Activated CD4-positive, alpha-beta T cell treated with anti-CD3 and anti-CD28 coated beads, Interleukin-2, amount 50 U/mL, for 16 hours (primary cell): ENCODE measurements around the gene LSAMP.

Experiments used
- DNase-seq: peaks from one replicate; pipeline ENCODE4 v3.0.0-alpha.2; 2020

LSAMP gene

GRCh38 chr3:116429479-116430269 lies 15.6 kb downstream of the LSAMP start:
- no peak for DNase-seq

- no peak for DNase-seq
Observed at GRCh38 chr3:116426036-116426435, 19.3 kb downstream of the LSAMP start.

DNA sequence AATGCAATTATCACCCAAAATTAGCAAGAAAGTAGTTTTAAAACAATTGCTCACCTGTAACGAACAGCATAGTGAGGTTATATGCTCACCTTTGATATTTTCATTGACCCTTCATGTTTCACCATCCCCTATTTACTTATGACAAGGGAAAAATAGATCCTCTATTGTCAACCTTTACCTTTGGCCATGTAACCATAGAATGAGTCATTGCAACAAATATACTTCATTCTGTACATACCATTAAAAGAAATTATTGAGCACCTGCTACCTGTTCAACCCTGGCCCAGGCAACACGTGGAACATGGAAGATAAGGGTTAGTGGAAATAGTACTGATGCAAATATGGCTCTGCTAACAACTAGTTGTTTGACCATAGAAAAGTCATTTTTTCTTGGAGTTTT lies 20.2 kb downstream of the LSAMP start:
- no peak for DNase-seq

DNA sequence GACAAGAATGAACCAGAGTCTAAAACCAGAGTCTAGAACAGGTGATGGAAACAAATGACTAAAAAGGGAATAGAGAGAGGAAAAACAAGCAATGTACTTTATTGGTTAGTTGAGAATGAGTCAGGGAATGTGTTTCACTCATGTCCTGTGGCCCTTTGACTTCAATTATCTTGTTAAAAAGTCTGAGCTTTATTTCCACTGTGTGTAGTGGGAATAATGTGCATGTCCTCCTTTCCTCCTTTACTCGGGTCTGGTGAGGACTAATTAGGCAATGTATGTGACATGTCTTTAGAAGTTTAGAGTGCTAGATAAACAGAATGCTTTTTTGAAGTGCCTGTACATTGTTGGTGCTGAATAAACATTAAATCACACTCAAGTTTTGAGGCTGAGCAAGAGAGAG lies 21.3 kb downstream of the LSAMP start:
- no peak for DNase-seq

- DNase-seq: no peak
Observed at GRCh38 chr3:116423374-116423773, 21.9 kb downstream of the LSAMP start.

DNA sequence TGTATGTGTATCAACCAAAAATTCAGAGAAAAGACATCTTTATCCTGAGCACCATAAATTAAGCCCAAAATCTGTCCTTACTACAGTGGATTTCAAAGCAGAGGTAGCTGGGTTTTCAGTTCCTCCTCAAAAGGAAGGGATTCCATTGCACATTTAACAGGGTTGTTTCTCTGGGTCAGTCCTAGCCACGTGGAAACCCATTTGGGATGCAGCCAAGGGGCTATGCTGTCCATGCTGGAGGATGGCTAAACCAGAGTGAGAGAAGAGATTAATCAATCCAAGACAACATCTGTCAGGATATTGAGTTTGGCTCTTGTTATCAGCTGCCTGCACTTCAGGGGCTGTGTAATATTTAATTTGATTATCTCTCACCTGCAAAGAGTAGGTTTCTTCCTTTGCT lies 28.1 kb downstream of the LSAMP start:
- no peak for DNase-seq

GRCh38 chr3:116413319-116413718 lies 32.0 kb downstream of the LSAMP start:
- no peak for DNase-seq

- no peak for DNase-seq
Observed at GRCh38 chr3:116408473-116408872, 36.8 kb downstream of the LSAMP start.

DNA sequence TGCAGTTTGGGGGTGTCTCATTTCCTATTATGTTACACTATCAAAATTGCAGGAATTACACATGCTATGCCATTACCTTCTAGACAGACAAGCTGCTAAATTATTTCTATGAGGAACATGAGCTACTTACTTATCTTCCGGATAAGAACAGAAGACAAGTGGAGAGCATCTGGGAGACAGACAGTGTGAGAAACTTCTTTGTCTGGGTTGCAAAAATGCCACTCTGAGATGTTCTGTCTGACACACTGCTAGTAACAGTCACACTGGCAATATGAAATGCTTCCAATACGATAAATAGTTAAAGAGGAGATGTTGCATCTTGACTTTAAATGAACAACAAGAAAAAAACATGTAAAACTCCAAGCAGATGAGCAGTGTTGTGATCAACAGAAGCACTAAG lies 40.1 kb downstream of the LSAMP start:
- DNase-seq: no peak

GRCh38 chr3:116399701-116400226 lies 45.5 kb downstream of the LSAMP start:
- DNase-seq: no peak

DNA sequence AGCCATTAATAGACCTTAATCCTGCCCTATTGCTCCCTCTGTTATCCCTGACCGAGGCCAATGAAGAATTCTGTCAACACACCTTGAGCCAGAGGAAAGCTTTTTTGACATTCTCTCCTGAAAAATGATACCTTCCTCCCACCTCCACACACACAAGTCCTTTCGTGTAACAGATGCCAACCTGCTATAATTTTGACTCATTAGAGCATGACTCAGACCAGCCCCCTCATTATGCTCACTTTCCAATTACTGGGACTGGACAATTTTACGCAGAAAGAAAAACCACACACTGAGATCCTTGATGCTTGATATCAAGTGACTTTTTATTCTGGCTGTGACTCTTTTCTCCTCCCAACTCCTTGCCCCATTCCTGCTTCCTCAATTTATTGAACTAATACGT lies 50.9 kb downstream of the LSAMP start:
- DNase-seq: no peak

GRCh38 chr3:116393199-116393598 lies 52.1 kb downstream of the LSAMP start:
- DNase-seq: no peak

GRCh38 chr3:116392291-116392690 lies 53.0 kb downstream of the LSAMP start:
- no peak for DNase-seq

- DNase-seq: no peak
Observed at GRCh38 chr3:116391296-116392201, 53.7 kb downstream of the LSAMP start.

GRCh38 chr3:116390318-116390717 lies 55.0 kb downstream of the LSAMP start:
- DNase-seq: no peak

- no peak for DNase-seq
Observed at GRCh38 chr3:116388867-116389385, 56.4 kb downstream of the LSAMP start.

- DNase-seq: no peak
Observed at GRCh38 chr3:116386168-116386567, 59.1 kb downstream of the LSAMP start.

DNA sequence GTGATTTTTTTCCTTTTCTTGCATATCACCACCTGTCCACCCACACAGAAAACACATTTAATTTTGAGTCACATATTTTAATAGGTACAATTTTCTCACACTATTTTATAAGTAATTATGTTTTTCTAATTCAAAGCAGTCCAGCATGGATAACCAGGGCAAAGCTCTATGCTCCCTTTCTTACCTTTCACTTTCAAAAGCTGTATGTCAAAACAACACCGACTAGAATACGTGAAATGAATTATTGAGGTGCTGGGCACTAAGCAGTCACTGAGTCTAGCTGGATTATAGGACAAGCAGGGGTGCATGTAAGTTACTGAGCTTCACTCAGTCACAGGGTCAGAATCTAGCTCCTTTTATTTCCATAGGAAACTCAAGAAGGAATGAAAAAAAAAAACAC lies 60.6 kb downstream of the LSAMP start:
- DNase-seq: no peak

GRCh38 chr3:116378077-116378476 lies 67.2 kb downstream of the LSAMP start:
- DNase-seq: no peak

DNA sequence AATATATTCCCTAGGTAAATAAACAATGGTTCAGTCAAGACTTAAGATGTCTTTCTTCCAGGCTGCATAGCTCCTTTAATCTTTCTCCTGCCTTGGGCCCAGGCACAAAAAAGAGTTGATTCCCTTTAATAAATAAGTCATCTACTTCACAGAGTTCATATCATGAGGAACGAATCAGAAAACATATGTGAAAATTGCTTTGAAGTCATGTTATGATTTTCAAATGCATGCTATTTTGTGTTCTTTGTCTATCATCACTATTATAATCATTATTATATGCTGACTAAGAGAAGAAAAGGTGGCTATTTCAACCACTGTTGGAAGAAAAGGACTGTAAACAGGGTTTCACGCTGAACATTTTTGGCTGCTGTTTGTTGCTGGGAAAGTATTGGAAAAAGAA lies 70.4 kb downstream of the LSAMP start:
- DNase-seq: no peak

- no peak for DNase-seq
Observed at GRCh38 chr3:116367761-116368395, 77.4 kb downstream of the LSAMP start.

DNA sequence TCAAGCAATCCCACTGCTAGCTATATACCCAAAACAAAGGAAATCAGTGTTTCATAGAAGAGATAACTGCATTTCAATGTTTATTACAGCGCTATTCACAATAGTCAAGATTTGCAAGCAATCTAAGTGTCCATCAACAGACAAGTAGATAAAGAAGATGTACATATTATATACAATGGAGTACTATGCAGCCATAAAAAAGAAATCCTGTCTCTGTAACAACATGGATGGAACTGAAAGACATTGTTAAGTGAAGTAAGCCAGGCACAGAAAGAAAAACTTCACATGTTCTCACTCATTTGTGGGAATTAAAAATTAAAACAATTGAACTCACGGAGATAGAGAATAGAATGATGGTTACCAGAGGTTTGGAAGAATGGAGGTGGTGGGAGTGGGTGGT lies 89.2 kb downstream of the LSAMP start:
- DNase-seq: no peak

DNA sequence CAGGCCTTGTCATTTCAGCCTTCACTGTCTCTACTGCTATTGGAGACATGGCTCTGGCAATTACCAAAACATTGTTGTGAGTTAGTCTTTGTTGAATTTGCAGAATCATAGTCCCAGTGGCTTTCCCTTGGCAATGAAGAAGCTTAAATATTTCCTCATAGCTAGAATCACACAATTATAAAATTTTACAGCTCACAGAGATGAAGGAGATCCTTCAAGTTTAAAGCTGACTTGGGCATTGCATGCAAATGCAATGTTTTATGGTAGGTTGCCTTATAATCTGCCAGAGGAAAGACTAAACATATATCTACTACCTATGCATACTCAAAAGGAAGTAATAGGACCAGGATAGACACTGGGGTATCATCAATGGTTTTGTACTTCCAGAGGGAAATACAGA lies 90.9 kb downstream of the LSAMP start:
- DNase-seq: no peak
